IMR-90 (cell line): ENCODE measurements around the gene COL12A1. TPM values are rescaled to one million over a fixed set of nuclear protein-coding genes. Genes with fewer than 3 reads are reported as not detected.

ENCODE experiments used
- ATAC-seq: fragments of 200-7000 bp; cut with Tn5 transposase; 2 replicates; pipeline ENCODE4 v1.9.1; 2020; ENCODE audit warnings: low read depth, mild to moderate bottlenecking, moderate library complexity
- BruUV-seq: library from RNA; stranded (reverse); fragments of 400-500 nt; replicated peaks from 2 replicates; lab custom pipeline; 2021; lab: Mats Ljungman, UMichigan
- CTCF ChIA-PET: fragments of 300-600 bp; formaldehyde crosslinking; extraction: SDS; loops from one replicate; lab custom pipeline; 2021; ENCODE audit warnings: antibody characterized with exemption; lab: Yijun Ruan, JAX
- POLR2A ChIA-PET: fragments of 300-600 bp; sonication (Branson Sonifier 250); formaldehyde crosslinking; loops from one replicate; lab custom pipeline; 2022; ENCODE audit warnings: antibody characterized with exemption; ENCODE audit not compliant: unreplicated experiment; lab: Charles Lee
- DNase-seq: peaks from one replicate; pipeline ENCODE4 v3.0.0; 2013
- H2AFZ ChIP-seq: replicated peaks from 2 replicates; pipeline ENCODE3; 2013; ENCODE audit warnings: low read length, mild to moderate bottlenecking; ENCODE audit not compliant: poor library complexity
- H2AK5ac ChIP-seq: 2 replicates; pipeline ENCODE4 v1.6.1; 2013; ENCODE audit warnings: low read depth, low read length, inconsistent platforms
- H2AK9ac ChIP-seq: replicated peaks from 2 replicates; pipeline ENCODE3; 2013; ENCODE audit warnings: mild to moderate bottlenecking, low read depth, low read length, moderate library complexity; ENCODE audit not compliant: poor library complexity
- H2BK120ac ChIP-seq: 2 replicates; pipeline ENCODE4 v1.6.1; 2013; ENCODE audit warnings: low read depth, low read length, inconsistent platforms
- H2BK15ac ChIP-seq: 3 replicates; pipeline ENCODE4 v1.6.1; 2013; ENCODE audit warnings: low read depth, low read length, inconsistent platforms
- H2BK20ac ChIP-seq: 2 replicates; pipeline ENCODE4 v1.6.1; 2013; ENCODE audit warnings: low read depth, mild to moderate bottlenecking, inconsistent platforms, low read length, moderate library complexity
- H2BK5ac ChIP-seq: 2 replicates; pipeline ENCODE4 v1.6.1; 2013; ENCODE audit warnings: mild to moderate bottlenecking, low read depth, low read length, inconsistent platforms; ENCODE audit not compliant: poor library complexity, severe bottlenecking
- H3K14ac ChIP-seq: replicated peaks from 2 replicates; pipeline ENCODE4 v1.6.1; 2013; ENCODE audit warnings: low read depth, low read length, inconsistent platforms
- H3K18ac ChIP-seq: 2 replicates; pipeline ENCODE4 v1.6.1; 2013; ENCODE audit warnings: low read depth, low read length, control low read depth
- H3K23ac ChIP-seq: 2 replicates; pipeline ENCODE4 v1.6.1; 2013; ENCODE audit warnings: low read depth, low read length, inconsistent platforms
- H3K27ac ChIP-seq: 2 replicates; pipeline ENCODE4 v1.5.1; 2013; ENCODE audit warnings: mild to moderate bottlenecking, control low read depth, low read length; ENCODE audit not compliant: insufficient read depth
- H3K27me3 ChIP-seq: 2 replicates; pipeline ENCODE4 v1.6.1; 2013; ENCODE audit warnings: low read length; ENCODE audit not compliant: control insufficient read depth, insufficient read depth
- H3K36me3 ChIP-seq: 2 replicates; pipeline ENCODE4 v1.6.1; 2013; ENCODE audit warnings: low read length, mixed read lengths; ENCODE audit not compliant: control insufficient read depth, insufficient read depth
- H3K4ac ChIP-seq: 2 replicates; pipeline ENCODE4 v1.6.1; 2013; ENCODE audit warnings: low read depth, low read length, inconsistent platforms
- H3K4me1 ChIP-seq: 2 replicates; pipeline ENCODE4 v1.6.1; 2013; ENCODE audit warnings: low read length, mixed read lengths; ENCODE audit not compliant: control insufficient read depth, insufficient read depth
- H3K4me2 ChIP-seq: 2 replicates; pipeline ENCODE4 v1.6.1; 2013; ENCODE audit warnings: low read depth, mild to moderate bottlenecking, control low read depth, low read length, moderate library complexity
- H3K4me3 ChIP-seq: 2 replicates; pipeline ENCODE4 v1.5.1; 2013; ENCODE audit warnings: low read depth, mild to moderate bottlenecking, control low read depth, low read length, moderate library complexity; ENCODE audit not compliant: insufficient read depth
- H3K56ac ChIP-seq: 2 replicates; pipeline ENCODE4 v1.6.1; 2013; ENCODE audit warnings: low read length, inconsistent platforms; ENCODE audit not compliant: insufficient read depth; ENCODE audit errors: extremely low read depth
- H3K79me1 ChIP-seq, 2 experiments: 2 replicates each; pipeline ENCODE4 v1.6.1; 2013; ENCODE audit warnings: low read length in 2 of 2, inconsistent platforms in 1 of 2, low read depth in 1 of 2
- H3K9ac ChIP-seq: 2 replicates; pipeline ENCODE4 v1.6.1; 2013; ENCODE audit warnings: low read depth, low read length, control low read depth
- H3K9me1 ChIP-seq: 2 replicates; pipeline ENCODE4 v1.6.1; 2013; ENCODE audit warnings: low read length, inconsistent platforms; ENCODE audit not compliant: insufficient read depth
- H3K9me3 ChIP-seq: 2 replicates; pipeline ENCODE4 v1.6.1; 2013; ENCODE audit warnings: low read length; ENCODE audit not compliant: control insufficient read depth, insufficient read depth
- H4K20me1 ChIP-seq: 2 replicates; pipeline ENCODE4 v1.6.1; 2013; ENCODE audit warnings: low read length, inconsistent platforms; ENCODE audit not compliant: insufficient read depth
- H4K5ac ChIP-seq: 2 replicates; pipeline ENCODE4 v1.6.1; 2013; ENCODE audit warnings: mild to moderate bottlenecking, low read depth, low read length, control low read depth
- H4K8ac ChIP-seq, 2 experiments: 2 replicates each; pipeline ENCODE4 v1.6.1; 2013; ENCODE audit warnings: low read depth in 2 of 2, low read length in 2 of 2, control low read depth in 1 of 2, inconsistent platforms in 1 of 2
- H4K91ac ChIP-seq: 2 replicates; pipeline ENCODE4 v1.6.1; 2013; ENCODE audit warnings: low read depth, low read length, inconsistent platforms; ENCODE audit not compliant: insufficient read depth
- BHLHE40 ChIP-seq: fragments of 150-350 bp; IDR thresholded peaks from 2 replicates; pipeline ENCODE4 v1.6.1; 2016; ENCODE audit warnings: mild to moderate bottlenecking, low read depth, low read length
- CEBPB ChIP-seq: IDR thresholded peaks from 2 replicates; pipeline ENCODE4 v1.6.1; 2012; ENCODE audit warnings: low read depth, low read length, improper control_type of control experiment
- CHD1 ChIP-seq: IDR thresholded peaks from 2 replicates; pipeline ENCODE4 v1.6.1; 2012; ENCODE audit warnings: low read depth, low read length, improper control_type of control experiment
- CTCF ChIP-seq: conservative IDR thresholded peaks from 2 replicates; pipeline ENCODE4 v1.5.1; 2012; ENCODE audit warnings: mild to moderate bottlenecking, low read depth, low read length, improper control_type of control experiment
- ELK1 ChIP-seq: fragments of 150-350 bp; IDR thresholded peaks from 2 replicates; pipeline ENCODE4 v1.6.1; 2016; ENCODE audit warnings: low read depth, mild to moderate bottlenecking, low read length, moderate library complexity, borderline replicate concordance
- FOS ChIP-seq: fragments of 150-350 bp; IDR thresholded peaks from 2 replicates; pipeline ENCODE4 v1.6.1; 2016; ENCODE audit warnings: low read depth, low read length
- MAFK ChIP-seq: IDR thresholded peaks from 2 replicates; pipeline ENCODE4 v1.6.1; 2012; ENCODE audit warnings: low read depth, low read length, improper control_type of control experiment
- MAZ ChIP-seq: IDR thresholded peaks from 2 replicates; pipeline ENCODE4 v1.6.1; 2012; ENCODE audit warnings: low read depth, mild to moderate bottlenecking, low read length, improper control_type of control experiment, moderate library complexity, borderline replicate concordance
- MXI1 ChIP-seq: IDR thresholded peaks from 2 replicates; pipeline ENCODE4 v1.6.1; 2012; ENCODE audit warnings: low read depth, mild to moderate bottlenecking, low read length, moderate library complexity, borderline replicate concordance
- NFE2L2 ChIP-seq: fragments of 150-350 bp; IDR thresholded peaks from 2 replicates; pipeline ENCODE4 v1.6.1; 2016; ENCODE audit warnings: low read depth, mild to moderate bottlenecking, low read length
- POLR2A ChIP-seq: IDR thresholded peaks from 2 replicates; pipeline ENCODE4 v1.6.1; 2012; ENCODE audit warnings: mild to moderate bottlenecking, low read depth, low read length
- RAD21 ChIP-seq: IDR thresholded peaks from 2 replicates; pipeline ENCODE4 v1.6.1; 2012; ENCODE audit warnings: low read length, improper control_type of control experiment
- RCOR1 ChIP-seq: IDR thresholded peaks from 2 replicates; pipeline ENCODE4 v1.6.1; 2012; ENCODE audit warnings: mild to moderate bottlenecking, low read length, improper control_type of control experiment; ENCODE audit not compliant: insufficient replicate concordance
- RFX5 ChIP-seq: IDR thresholded peaks from 2 replicates; pipeline ENCODE4 v1.8.0; 2012; ENCODE audit warnings: low read depth, mild to moderate bottlenecking, low read length, moderate library complexity
- SMC3 ChIP-seq: fragments of 150-350 bp; IDR thresholded peaks from 2 replicates; pipeline ENCODE4 v1.6.1; 2016; ENCODE audit warnings: low read depth, mild to moderate bottlenecking, antibody characterized with exemption, low read length, moderate library complexity
- USF2 ChIP-seq: fragments of 150-350 bp; IDR thresholded peaks from 2 replicates; pipeline ENCODE4 v1.6.1; 2017; ENCODE audit warnings: mild to moderate bottlenecking, antibody characterized with exemption, low read length, low read depth
- WGBS, 2 experiments: methylation state at CpG; one replicate each; pipeline versions ENCODE4 v1.1.5 to v1.1.7; 2013; ENCODE audit warnings: missing lambda C conversion rate in 2 of 2; ENCODE audit not compliant: insufficient read length in 1 of 2; ENCODE audit errors: extremely low coverage in 2 of 2; 5-methylcytosine and 5-hydroxymethylcytosine counted together
- dilution Hi-C: fragments of 300-500 bp; cut with HindIII; formaldehyde crosslinking; loops from one replicate; pipeline ENCODE4 v1.14.3; 2018; ENCODE audit warnings: low sequenced_read_pairs; ENCODE audit not compliant: unreplicated experiment
- in situ Hi-C: fragments of 300-500 bp; cut with MboI; formaldehyde crosslinking; loops from 3 replicates; pipeline ENCODE4 v1.14.3; 2019; ENCODE audit warnings: low sequenced_read_pairs, inconsistent platforms, mixed read lengths
- intact Hi-C: fragments of 100-400 bp; cut with micrococcal nuclease; formaldehyde crosslinking; loops from 2 replicates; pipeline ENCODE4 v1.10.0; 2022
- polyA plus RNA-seq, 3 experiments: library from polyadenylated mRNA; depleted of rRNA; stranded (reverse); fragments of >200 nt; gene quantifications; 2 replicates each; pipeline ENCODE4 v1.2.3, GENCODE V29; 2012; ENCODE audit warnings: low replicate concordance in 1 of 3
- total RNA-seq: library from RNA; depleted of rRNA; stranded (reverse); fragments of >200 nt; gene quantifications from 2 replicates; pipeline ENCODE4 v1.2.3, GENCODE V29; 2012

The COL12A1 gene
- total and polyA plus RNA-seq, 2 of the 4 experiments (the other 2 are of a cell fraction): 350 to 452 TPM

GRCh38 chr6:75084018-75084417 lies 121.8 kb downstream of the COL12A1 start:
- Histone ChIP-seq H3K56ac (no peak overlapping the region), H3K4ac (no peak overlapping the region), H3K79me1 (peaks cover 7 to 36% of the 10 kb centered on the region in 2 experiments; a peak in 3 of 4 replicates), H3K36me3 (peaks cover 38% of the 10 kb centered on the region), H2BK20ac (no peak overlapping the region), H4K20me1 (no peaks in the 10 kb centered on the region), H2AK9ac (no peak overlapping the region), H3K27me3 (no peaks in the 10 kb centered on the region), H2AK5ac (no peak overlapping the region), H3K4me1 (peaks cover 4% of the 10 kb centered on the region; the same call in 1 of the 2 replicates), H4K8ac (no peak overlapping the region), H3K18ac (no peak overlapping the region), H3K9me3 (no peaks in the 10 kb centered on the region), H4K91ac (no peak overlapping the region), H3K4me2 (no peak overlapping the region), H2BK15ac (no peak overlapping the region), H3K9ac (no peak overlapping the region), H3K27ac (no peak overlapping the region), H3K23ac (no peak overlapping the region), H2BK5ac (no peak overlapping the region), H2BK120ac (no peak overlapping the region), H2AFZ (no peak overlapping the region), H4K5ac (no peak overlapping the region), H3K14ac (no peak overlapping the region), H3K9me1 (0 out of 2 replicates have a peak, but pooled peaks cover 8% of the 10 kb centered on the region), H3K4me3 (no peak overlapping the region)
- TF ChIP-seq RAD21 (no peak), MAFK (no peak), FOS (no peak), CHD1 (no peak), BHLHE40 (no peak), NFE2L2 (no peak), RCOR1 (no peak), CTCF (no peak), SMC3 (no peak), ELK1 (no peak), RFX5 (no peak), CEBPB (no peak), USF2 (no peak), MXI1 (no peak), MAZ (no peak), POLR2A (no peak)
- ChIA-PET CTCF (no interaction called here), POLR2A (no interaction called here)
- in situ Hi-C loops (no loop called here), intact Hi-C loops (no loop called here), dilution Hi-C loops (no loop called here)
- 100% methylated on average over 2 of the region's 4 CpGs; no CpG with 5 or more reads in 1 of the 2 experiments for WGBS, 2 experiments
- BruUV-seq: no TSS peak
- ATAC-seq: no peak
- DNase-seq: no peak
